K562 (cell line): ENCODE measurements around the gene BNIP5. TPM values are rescaled to one million over a fixed set of nuclear protein-coding genes. Genes with fewer than 3 reads are reported as not detected.

ENCODE experiments used
- CBX8 ChIP-seq: fragments of 200-600 bp; sonication (generic); IDR thresholded peaks from 2 replicates; pipeline ENCODE4 v1.6.1; 2012; ENCODE audit warnings: borderline replicate concordance, mixed run types, low read depth, mild to moderate bottlenecking, moderate library complexity, mixed read lengths, low read length, control low read depth, inconsistent platforms; ENCODE audit not compliant: poor library complexity, severe bottlenecking; ENCODE audit errors: extremely low read depth
- EGR1 ChIP-seq: fragments of 450-650 bp; conservative IDR thresholded peaks from 2 replicates; pipeline ENCODE4 v1.6.1; 2017; ENCODE audit warnings: mild to moderate bottlenecking
- ELF1 ChIP-seq: fragments of 200-800 bp; sonication (Bioruptor generic); IDR thresholded peaks from 2 replicates; pipeline ENCODE4 v1.6.1; 2016; ENCODE audit warnings: missing genetic modification characterization, missing compliant biosample characterization
- ELF2 ChIP-seq: fragments of 250-450 bp; sonication (Bioruptor Pico); IDR thresholded peaks from 2 replicates; pipeline ENCODE4 v1.5.0; 2021; ENCODE audit warnings: mild to moderate bottlenecking
- JUNB ChIP-seq: fragments of 450-650 bp; formaldehyde crosslinking; conservative IDR thresholded peaks from 2 replicates; pipeline ENCODE4 v1.4.0; 2020; ENCODE audit warnings: mild to moderate bottlenecking
- MBD2 ChIP-seq: sonication (generic); IDR thresholded peaks from 2 replicates; pipeline ENCODE4 v1.6.1; 2016; ENCODE audit warnings: low read depth, borderline replicate concordance
- MTA1 ChIP-seq: fragments of 450-650 bp; IDR thresholded peaks from 2 replicates; pipeline ENCODE4 v1.6.1; 2017; ENCODE audit warnings: borderline replicate concordance
- MTA3 ChIP-seq: fragments of 450-650 bp; formaldehyde crosslinking; IDR thresholded peaks from 2 replicates; pipeline ENCODE4 v1.6.1; 2017; ENCODE audit warnings: mild to moderate bottlenecking, borderline replicate concordance
- PML ChIP-seq: IDR thresholded peaks from 2 replicates; pipeline ENCODE4 v1.6.1; 2012; ENCODE audit warnings: low read length, inconsistent platforms
- RAD51 ChIP-seq: fragments of 450-650 bp; IDR thresholded peaks from 2 replicates; pipeline ENCODE4 v1.7.1; 2016; ENCODE audit warnings: low read depth, mild to moderate bottlenecking, borderline replicate concordance
- RBM34 ChIP-seq: fragments of 200-400 bp; formaldehyde crosslinking; IDR thresholded peaks from 2 replicates; pipeline ENCODE4 v1.6.1; 2018; ENCODE audit warnings: low read length, borderline replicate concordance; ENCODE audit not compliant: insufficient read depth
- SMAD2 ChIP-seq: fragments of 150-350 bp; IDR thresholded peaks from 2 replicates; pipeline ENCODE4 v1.6.1; 2014; ENCODE audit warnings: low read depth, mild to moderate bottlenecking, low read length
- SREBF1 ChIP-seq: fragments of 150-350 bp; IDR thresholded peaks from 2 replicates; pipeline ENCODE4 v1.6.1; 2014; ENCODE audit warnings: antibody characterized with exemption, low read depth, low read length, borderline replicate concordance
- U2AF2 ChIP-seq: fragments of 200-400 bp; formaldehyde crosslinking; optimal IDR thresholded peaks from 2 replicates; pipeline ENCODE3; 2017; ENCODE audit warnings: low read depth, mild to moderate bottlenecking, low read length
- ZEB2 ChIP-seq: fragments of 450-650 bp; IDR thresholded peaks from 2 replicates; pipeline ENCODE4 v1.6.1; 2016
- ZKSCAN1 ChIP-seq: fragments of 150-350 bp; IDR thresholded peaks from 2 replicates; pipeline ENCODE4 v1.6.1; 2016; ENCODE audit warnings: low read depth, low read length
- ZNF134 ChIP-seq: fragments of 250-450 bp; sonication (Bioruptor Pico); conservative IDR thresholded peaks from 2 replicates; pipeline ENCODE4 v1.4.0; 2020
- ZNF263 ChIP-seq: sonication (generic); formaldehyde crosslinking; IDR thresholded peaks from 2 replicates; pipeline ENCODE4 v1.8.0; 2022; ENCODE audit warnings: mild to moderate bottlenecking, missing genetic modification reagents, borderline replicate concordance
- ZNF408 ChIP-seq: fragments of 250-450 bp; sonication (Bioruptor Pico); IDR thresholded peaks from 2 replicates; pipeline ENCODE4 v1.4.0; 2020; ENCODE audit warnings: low read depth, mild to moderate bottlenecking, moderate library complexity
- ZNF717 ChIP-seq: fragments of 250-450 bp; sonication (Bioruptor Pico); IDR thresholded peaks from 2 replicates; pipeline ENCODE4 v1.5.0; 2021
- ZZZ3 ChIP-seq: fragments of 450-650 bp; IDR thresholded peaks from 2 replicates; pipeline ENCODE4 v1.6.1; 2016; ENCODE audit warnings: antibody characterized with exemption, mild to moderate bottlenecking, moderate library complexity
- polyA plus RNA-seq, 8 experiments: library from polyadenylated mRNA; depleted of rRNA in 4 of 8; stranded (reverse) in 5 of 8; unstranded in 3 of 8; fragments of >200 nt; fragmentation: Nextera tagmentation in 2 of 8; fragmentation: Illumina TruSeq in 1 of 8; extraction: Ambion mirVana in 2 of 8; extraction: Trizol in 1 of 8; gene quantifications; 2 replicates each; pipeline versions ENCODE4 v1.2.1 to v1.2.3, GENCODE V29; 2011 to 2014; ENCODE audit warnings: inconsistent platforms in 1 of 8, missing spikeins in 1 of 8
- total RNA-seq, 7 experiments: library from RNA; depleted of rRNA in 6 of 7; stranded (reverse); fragments of >200 nt in 6 of 7; fragmentation: Illumina TruSeq in 2 of 7; extraction: Trizol in 2 of 7; gene quantifications; 2 replicates each; pipeline versions ENCODE4 v1.2.1 to v1.2.3, GENCODE V29; 2011 to 2021; ENCODE audit warnings: low replicate concordance in 1 of 7
- TF ChIP-seq, protein P1 (sequence below): fragments of 250-450 bp; sonication (Bioruptor Pico); IDR thresholded peaks from 2 replicates; pipeline ENCODE4 v1.4.0; 2020; ENCODE audit warnings: mild to moderate bottlenecking
- TF ChIP-seq, protein P2 (sequence below): fragments of 200-800 bp; sonication (Bioruptor generic); IDR thresholded peaks from 2 replicates; pipeline ENCODE4 v1.6.1; 2016; ENCODE audit warnings: missing genetic modification characterization, missing compliant biosample characterization

BNIP5 gene
- total and polyA plus RNA-seq, 9 of the 15 experiments (the other 6 are each of a cell fraction or from before 2014, with no cell fraction given): not detected

DNA sequence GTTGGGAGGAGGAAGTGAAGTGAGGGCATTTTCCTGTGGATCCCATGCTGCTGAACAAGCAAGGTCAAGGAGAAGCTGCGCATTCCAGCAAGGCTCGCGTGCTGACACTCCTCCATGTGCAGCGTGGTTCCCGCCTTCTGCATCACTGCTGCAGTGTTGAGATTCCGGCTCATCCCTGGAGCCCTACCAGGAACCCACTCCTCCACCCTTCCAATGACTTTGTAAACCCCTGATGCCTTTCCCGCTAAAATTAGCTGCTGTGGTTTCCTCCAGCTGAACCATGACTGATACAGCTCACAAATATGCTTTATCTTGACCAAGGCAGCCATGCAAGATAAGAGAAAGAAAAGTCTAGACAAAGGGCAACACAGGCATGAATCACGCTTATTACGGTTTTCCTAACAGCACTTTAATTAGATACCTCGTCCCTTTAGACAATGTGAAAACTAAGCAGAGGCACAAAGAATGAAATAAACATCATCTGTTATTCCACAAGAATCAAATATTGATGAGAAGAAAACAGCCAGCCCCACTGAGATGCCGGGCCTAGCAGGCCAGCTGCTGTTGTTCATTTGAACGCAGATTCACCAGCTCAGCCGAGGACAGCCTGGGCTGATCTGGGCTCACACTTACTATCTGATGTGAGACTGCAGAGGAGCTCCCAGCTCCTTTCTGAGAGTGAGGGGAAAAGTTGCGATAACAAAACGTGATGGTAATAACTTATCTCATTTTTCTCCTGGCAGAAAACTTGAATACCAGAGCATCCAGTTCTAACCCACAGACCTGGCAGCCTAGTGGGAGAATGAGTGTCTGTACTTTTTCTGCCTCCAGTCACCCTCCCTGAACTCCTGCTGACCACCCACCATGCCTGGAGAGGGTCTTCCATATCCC lies 14.2 kb upstream of the BNIP5 start (continued):
- TF ChIP-seq ELF2 (CRISPR knock-in tag) (no peak), PML (peak; percentile 90; the same call in 1 of the 2 replicates), ZEB2 (peak; percentile 87), U2AF2 (no peak), ZZZ3 (no peak), SMAD2 (no peak), ZNF717 (CRISPR knock-in tag) (no peak), RAD51 (no peak), JUNB (0 out of 2 replicates have a peak, but pooled peaks have one; percentile 23), MBD2 (peak; percentile 80), ZKSCAN1 (no peak), RBM34 (no peak), MTA1 (peak; percentile 89), ZNF263 (peak; percentile 89), ZNF408 (CRISPR knock-in tag) (no peak), ELF1 (tag) (no peak), MTA3 (peak; percentile 82; the same call in 1 of the 2 replicates), ZNF134 (CRISPR knock-in tag) (peak; percentile 63; the same call in 1 of the 2 replicates), EGR1 (no peak), SREBF1 (no peak), CBX8 (no peak)
- TF ChIP-seq, protein P1, sequence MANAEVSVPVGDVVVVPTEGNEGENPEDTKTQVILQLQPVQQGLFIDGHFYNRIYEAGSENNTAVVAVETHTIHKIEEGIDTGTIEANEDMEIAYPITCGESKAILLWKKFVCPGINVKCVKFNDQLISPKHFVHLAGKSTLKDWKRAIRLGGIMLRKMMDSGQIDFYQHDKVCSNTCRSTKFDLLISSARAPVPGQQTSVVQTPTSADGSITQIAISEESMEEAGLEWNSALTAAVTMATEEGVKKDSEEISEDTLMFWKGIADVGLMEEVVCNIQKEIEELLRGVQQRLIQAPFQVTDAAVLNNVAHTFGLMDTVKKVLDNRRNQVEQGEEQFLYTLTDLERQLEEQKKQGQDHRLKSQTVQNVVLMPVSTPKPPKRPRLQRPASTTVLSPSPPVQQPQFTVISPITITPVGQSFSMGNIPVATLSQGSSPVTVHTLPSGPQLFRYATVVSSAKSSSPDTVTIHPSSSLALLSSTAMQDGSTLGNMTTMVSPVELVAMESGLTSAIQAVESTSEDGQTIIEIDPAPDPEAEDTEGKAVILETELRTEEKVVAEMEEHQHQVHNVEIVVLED (CRISPR knock-in tag): peak; percentile 51; the same call in 1 of the 2 replicates
- TF ChIP-seq, protein P2, sequence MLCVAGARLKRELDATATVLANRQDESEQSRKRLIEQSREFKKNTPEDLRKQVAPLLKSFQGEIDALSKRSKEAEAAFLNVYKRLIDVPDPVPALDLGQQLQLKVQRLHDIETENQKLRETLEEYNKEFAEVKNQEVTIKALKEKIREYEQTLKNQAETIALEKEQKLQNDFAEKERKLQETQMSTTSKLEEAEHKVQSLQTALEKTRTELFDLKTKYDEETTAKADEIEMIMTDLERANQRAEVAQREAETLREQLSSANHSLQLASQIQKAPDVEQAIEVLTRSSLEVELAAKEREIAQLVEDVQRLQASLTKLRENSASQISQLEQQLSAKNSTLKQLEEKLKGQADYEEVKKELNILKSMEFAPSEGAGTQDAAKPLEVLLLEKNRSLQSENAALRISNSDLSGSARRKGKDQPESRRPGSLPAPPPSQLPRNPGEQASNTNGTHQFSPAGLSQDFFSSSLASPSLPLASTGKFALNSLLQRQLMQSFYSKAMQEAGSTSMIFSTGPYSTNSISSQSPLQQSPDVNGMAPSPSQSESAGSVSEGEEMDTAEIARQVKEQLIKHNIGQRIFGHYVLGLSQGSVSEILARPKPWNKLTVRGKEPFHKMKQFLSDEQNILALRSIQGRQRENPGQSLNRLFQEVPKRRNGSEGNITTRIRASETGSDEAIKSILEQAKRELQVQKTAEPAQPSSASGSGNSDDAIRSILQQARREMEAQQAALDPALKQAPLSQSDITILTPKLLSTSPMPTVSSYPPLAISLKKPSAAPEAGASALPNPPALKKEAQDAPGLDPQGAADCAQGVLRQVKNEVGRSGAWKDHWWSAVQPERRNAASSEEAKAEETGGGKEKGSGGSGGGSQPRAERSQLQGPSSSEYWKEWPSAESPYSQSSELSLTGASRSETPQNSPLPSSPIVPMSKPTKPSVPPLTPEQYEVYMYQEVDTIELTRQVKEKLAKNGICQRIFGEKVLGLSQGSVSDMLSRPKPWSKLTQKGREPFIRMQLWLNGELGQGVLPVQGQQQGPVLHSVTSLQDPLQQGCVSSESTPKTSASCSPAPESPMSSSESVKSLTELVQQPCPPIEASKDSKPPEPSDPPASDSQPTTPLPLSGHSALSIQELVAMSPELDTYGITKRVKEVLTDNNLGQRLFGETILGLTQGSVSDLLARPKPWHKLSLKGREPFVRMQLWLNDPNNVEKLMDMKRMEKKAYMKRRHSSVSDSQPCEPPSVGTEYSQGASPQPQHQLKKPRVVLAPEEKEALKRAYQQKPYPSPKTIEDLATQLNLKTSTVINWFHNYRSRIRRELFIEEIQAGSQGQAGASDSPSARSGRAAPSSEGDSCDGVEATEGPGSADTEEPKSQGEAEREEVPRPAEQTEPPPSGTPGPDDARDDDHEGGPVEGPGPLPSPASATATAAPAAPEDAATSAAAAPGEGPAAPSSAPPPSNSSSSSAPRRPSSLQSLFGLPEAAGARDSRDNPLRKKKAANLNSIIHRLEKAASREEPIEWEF (CRISPR knock-in tag): 0 out of 2 replicates have a peak, but pooled peaks have one; percentile 77
